GM23338 (cell line): ENCODE measurements around the gene GLTP. TPM values are rescaled to one million over a fixed set of nuclear protein-coding genes. Genes with fewer than 3 reads are reported as not detected.

Source experiments
- ATAC-seq: fragments of 200-7000 bp; cut with Tn5 transposase; 3 replicates; pipeline ENCODE4 v1.9.1; 2020
- DNase-seq: peaks from one replicate; pipeline ENCODE4 v3.0.0-alpha.2; 2015; ENCODE audit warnings: low spot score
- H2AFZ ChIP-seq: fragments of 200-600 bp; sonication (generic); 2 replicates; pipeline ENCODE4 v1.8.0; 2016; ENCODE audit warnings: antibody characterized with exemption, mild to moderate bottlenecking, moderate library complexity
- H3F3A ChIP-seq: fragments of 200-600 bp; sonication (generic); replicated peaks from 2 replicates; pipeline ENCODE4 v1.8.0; 2017; ENCODE audit warnings: antibody characterized with exemption, mixed run types, low read depth
- H3K27ac ChIP-seq: fragments of 200-600 bp; sonication (generic); 2 replicates; pipeline ENCODE4 v1.6.1; 2016; ENCODE audit warnings: low read depth
- H3K27me3 ChIP-seq: fragments of 200-600 bp; sonication (generic); 2 replicates; pipeline ENCODE4 v1.8.0; 2016; ENCODE audit warnings: mild to moderate bottlenecking, mixed run types, moderate library complexity; ENCODE audit not compliant: insufficient read depth
- H3K36me3 ChIP-seq: fragments of 200-600 bp; sonication (generic); 2 replicates; pipeline ENCODE4 v1.8.0; 2016; ENCODE audit warnings: mild to moderate bottlenecking; ENCODE audit not compliant: insufficient read depth
- H3K4me1 ChIP-seq: fragments of 200-600 bp; sonication (generic); 2 replicates; pipeline ENCODE4 v1.8.0; 2016; ENCODE audit warnings: mild to moderate bottlenecking, moderate library complexity; ENCODE audit not compliant: insufficient read depth
- H3K4me2 ChIP-seq: fragments of 200-600 bp; sonication (generic); 2 replicates; pipeline ENCODE4 v1.7.1; 2017; ENCODE audit warnings: mixed run types
- H3K4me3 ChIP-seq: fragments of 200-600 bp; sonication (generic); 2 replicates; pipeline ENCODE4 v1.6.1; 2016; ENCODE audit warnings: mixed run types
- H3K79me2 ChIP-seq: fragments of 200-600 bp; sonication (generic); replicated peaks from 2 replicates; pipeline ENCODE4 v1.8.0; 2017; ENCODE audit warnings: mild to moderate bottlenecking; ENCODE audit not compliant: insufficient read depth
- H3K9me2 ChIP-seq: fragments of 200-600 bp; sonication (generic); 2 replicates; pipeline ENCODE4 v1.8.0; 2017; ENCODE audit not compliant: insufficient read depth
- H4K20me1 ChIP-seq: fragments of 200-600 bp; sonication (generic); replicated peaks from 2 replicates; pipeline ENCODE4 v1.8.0; 2017; ENCODE audit warnings: mild to moderate bottlenecking; ENCODE audit not compliant: insufficient read depth
- H3K27ac Mint-ChIP-seq: 2 replicates; pipeline ENCODE4 v1.8.0; 2020; ENCODE audit warnings: inconsistent platforms, mild to moderate bottlenecking, moderate library complexity, mixed read lengths
- H3K27me3 Mint-ChIP-seq: 3 replicates; pipeline ENCODE4 v1.8.0; 2022; ENCODE audit warnings: low read depth, mild to moderate bottlenecking, moderate library complexity, mixed read lengths, inconsistent platforms; ENCODE audit not compliant: insufficient read depth, poor library complexity
- H3K36me3 Mint-ChIP-seq: 3 replicates; pipeline ENCODE4 v1.8.0; 2021; ENCODE audit warnings: low read depth, mild to moderate bottlenecking, inconsistent platforms, moderate library complexity, mixed read lengths
- H3K4me1 Mint-ChIP-seq: 3 replicates; pipeline ENCODE4 v1.8.0; 2020; ENCODE audit warnings: mild to moderate bottlenecking, inconsistent platforms, mixed read lengths
- H3K4me3 Mint-ChIP-seq: 3 replicates; pipeline ENCODE4 v1.8.0; 2021; ENCODE audit warnings: moderate library complexity, mild to moderate bottlenecking, inconsistent platforms, mixed read lengths
- H3K9me3 Mint-ChIP-seq: 3 replicates; pipeline ENCODE4 v1.8.0; 2020; ENCODE audit warnings: moderate library complexity, mild to moderate bottlenecking, inconsistent platforms, mixed read lengths
- EZH2 ChIP-seq: fragments of 200-600 bp; sonication (generic); IDR thresholded peaks from one replicate; pipeline ENCODE4 v1.8.0; 2017; ENCODE audit warnings: antibody characterized with exemption, mild to moderate bottlenecking, low read depth; ENCODE audit not compliant: unreplicated experiment
- EZH2phosphoT487 ChIP-seq: fragments of 200-600 bp; sonication (generic); IDR thresholded peaks from one replicate; pipeline ENCODE4 v1.8.1; 2018; ENCODE audit warnings: antibody characterized with exemption; ENCODE audit not compliant: unreplicated experiment
- JUNB ChIP-seq: IDR thresholded peaks from one replicate; pipeline ENCODE4 v1.6.1; 2016; ENCODE audit warnings: antibody characterized with exemption; ENCODE audit not compliant: unreplicated experiment
- NANOG ChIP-seq: IDR thresholded peaks from 2 replicates; pipeline ENCODE4 v1.6.1; 2016; ENCODE audit warnings: antibody characterized with exemption, borderline replicate concordance
- POLR2AphosphoS5 ChIP-seq: IDR thresholded peaks from 2 replicates; pipeline ENCODE4 v1.6.1; 2016; ENCODE audit warnings: antibody characterized with exemption, low read depth
- STAT1 ChIP-seq: IDR thresholded peaks from one replicate; pipeline ENCODE4 v1.6.1; 2016; ENCODE audit warnings: antibody characterized with exemption; ENCODE audit not compliant: unreplicated experiment
- ZNF114 ChIP-seq: fragments of 250-450 bp; sonication (Bioruptor Pico); IDR thresholded peaks from 2 replicates; pipeline ENCODE4 v1.5.0; 2020; ENCODE audit warnings: mild to moderate bottlenecking, moderate library complexity
- polyA plus RNA-seq: library from polyadenylated mRNA; unstranded; fragments of >200 nt; fragmentation: Nextera tagmentation; extraction: Ambion mirVana; gene quantifications from 2 replicates; pipeline ENCODE4 v1.2.1, GENCODE V29; 2016
- total RNA-seq: library from RNA; depleted of rRNA; stranded (reverse); fragments of >200 nt; shearing (Covaris generic); gene quantifications from 2 replicates; pipeline ENCODE4 v1.2.3, GENCODE V29; 2014
- TF ChIP-seq, protein P1 (sequence below): IDR thresholded peaks from one replicate; pipeline ENCODE4 v1.6.1; 2018; ENCODE audit warnings: antibody characterized with exemption; ENCODE audit not compliant: unreplicated experiment
- TF ChIP-seq, protein P2 (sequence below), 2 experiments: fragments of 200-600 bp in 1 of 2; sonication (generic) in 1 of 2; conservative IDR thresholded peaks; 2 replicates each; pipeline versions ENCODE4 v1.5.1 to v1.6.1; 2016 to 2017; ENCODE audit warnings: antibody characterized with exemption in 2 of 2, low read depth in 2 of 2, mild to moderate bottlenecking in 2 of 2, moderate library complexity in 1 of 2

GLTP gene
- total and polyA plus RNA-seq, 2 experiments from 2014 or later, result 26.5 to 30.2 TPM

DNA sequence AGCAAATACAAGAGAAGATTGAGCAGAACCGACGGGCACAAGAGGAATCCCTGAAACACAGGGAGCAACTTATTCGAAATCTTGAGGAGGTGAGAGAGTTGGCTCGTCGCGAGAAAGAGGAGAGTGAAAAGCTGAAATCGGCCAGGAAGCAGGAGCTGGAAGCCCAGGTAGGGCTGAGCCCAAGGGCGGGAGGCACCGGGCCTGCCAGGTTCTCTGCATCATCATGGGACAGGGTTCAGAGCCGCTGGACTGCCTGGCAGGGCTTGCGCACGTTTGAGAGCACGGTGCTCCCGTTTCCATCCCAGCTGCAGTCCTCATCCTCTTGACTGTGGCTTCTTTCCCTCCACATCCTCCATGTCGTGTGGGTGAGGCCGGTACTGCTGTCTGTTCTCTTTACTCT lies 34.1 kb upstream of the GLTP start (continued):
- TF ChIP-seq, protein P1, sequence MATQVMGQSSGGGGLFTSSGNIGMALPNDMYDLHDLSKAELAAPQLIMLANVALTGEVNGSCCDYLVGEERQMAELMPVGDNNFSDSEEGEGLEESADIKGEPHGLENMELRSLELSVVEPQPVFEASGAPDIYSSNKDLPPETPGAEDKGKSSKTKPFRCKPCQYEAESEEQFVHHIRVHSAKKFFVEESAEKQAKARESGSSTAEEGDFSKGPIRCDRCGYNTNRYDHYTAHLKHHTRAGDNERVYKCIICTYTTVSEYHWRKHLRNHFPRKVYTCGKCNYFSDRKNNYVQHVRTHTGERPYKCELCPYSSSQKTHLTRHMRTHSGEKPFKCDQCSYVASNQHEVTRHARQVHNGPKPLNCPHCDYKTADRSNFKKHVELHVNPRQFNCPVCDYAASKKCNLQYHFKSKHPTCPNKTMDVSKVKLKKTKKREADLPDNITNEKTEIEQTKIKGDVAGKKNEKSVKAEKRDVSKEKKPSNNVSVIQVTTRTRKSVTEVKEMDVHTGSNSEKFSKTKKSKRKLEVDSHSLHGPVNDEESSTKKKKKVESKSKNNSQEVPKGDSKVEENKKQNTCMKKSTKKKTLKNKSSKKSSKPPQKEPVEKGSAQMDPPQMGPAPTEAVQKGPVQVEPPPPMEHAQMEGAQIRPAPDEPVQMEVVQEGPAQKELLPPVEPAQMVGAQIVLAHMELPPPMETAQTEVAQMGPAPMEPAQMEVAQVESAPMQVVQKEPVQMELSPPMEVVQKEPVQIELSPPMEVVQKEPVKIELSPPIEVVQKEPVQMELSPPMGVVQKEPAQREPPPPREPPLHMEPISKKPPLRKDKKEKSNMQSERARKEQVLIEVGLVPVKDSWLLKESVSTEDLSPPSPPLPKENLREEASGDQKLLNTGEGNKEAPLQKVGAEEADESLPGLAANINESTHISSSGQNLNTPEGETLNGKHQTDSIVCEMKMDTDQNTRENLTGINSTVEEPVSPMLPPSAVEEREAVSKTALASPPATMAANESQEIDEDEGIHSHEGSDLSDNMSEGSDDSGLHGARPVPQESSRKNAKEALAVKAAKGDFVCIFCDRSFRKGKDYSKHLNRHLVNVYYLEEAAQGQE, result no peak
- TF ChIP-seq STAT1 (no peak), EZH2phosphoT487 (no peak), ZNF114 (no peak), JUNB (no peak), EZH2 (no peak), POLR2AphosphoS5 (no peak)

DNA sequence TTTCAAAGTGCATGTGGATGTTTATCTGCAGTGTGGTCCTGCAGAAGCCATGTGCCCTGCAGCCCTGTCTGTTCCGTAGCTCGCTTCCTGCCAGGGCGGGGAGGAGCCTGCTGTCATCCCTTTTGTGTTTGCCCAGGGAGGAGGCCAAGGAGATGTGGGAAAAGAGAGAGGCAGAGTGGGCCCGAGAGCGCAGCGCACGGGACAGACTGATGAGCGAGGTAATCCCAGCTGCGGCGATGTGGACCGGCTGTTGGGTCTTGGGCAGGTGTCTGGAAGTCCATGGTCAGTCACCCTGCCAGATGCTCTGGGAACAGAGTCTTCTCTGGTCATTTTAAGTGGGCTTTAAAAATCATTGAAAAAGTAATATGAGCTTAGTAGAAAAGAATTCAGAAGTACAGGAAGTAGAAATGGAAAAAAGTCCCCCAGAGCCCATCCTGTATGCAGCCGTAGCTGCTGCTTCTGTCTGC lies 32.5 kb upstream of the GLTP start:
- Mint-ChIP-seq H3K9me3 (no peaks in the 10 kb centered on the region), H3K36me3 (peaks cover 44% of the 10 kb centered on the region), H3K27ac (no peak overlapping the region), H3K4me1 (peaks cover 14% of the 10 kb centered on the region), H3K27me3 (peaks cover 14% of the 10 kb centered on the region), H3K4me3 (no peak overlapping the region)
- no peaks in the 10 kb centered on the region for H3K4me1 ChIP-seq
- H3K4me3 ChIP-seq, result no peak overlapping the region
- H3K27me3 ChIP-seq, result peaks cover 16% of the 10 kb centered on the region
- H3K9me2 ChIP-seq, result no peaks in the 10 kb centered on the region
- no peak overlapping the region for H3K4me2 ChIP-seq
- H3K27ac ChIP-seq, result no peak overlapping the region
- DNase-seq, result no peak
- H2AFZ ChIP-seq, result no peak overlapping the region
- H3K79me2 ChIP-seq, result no peaks in the 10 kb centered on the region
- peaks cover 4% of the 10 kb centered on the region for H4K20me1 ChIP-seq
- H3F3A ChIP-seq, result 0 out of 2 replicates have a peak, but pooled peaks cover 8% of the 10 kb centered on the region
- ATAC-seq, result no peak
- H3K36me3 ChIP-seq, result no peaks in the 10 kb centered on the region
- no peak for TF ChIP-seq STAT1
- TF ChIP-seq EZH2phosphoT487, result no peak
- TF ChIP-seq JUNB, result no peak
- TF ChIP-seq, protein P2, sequence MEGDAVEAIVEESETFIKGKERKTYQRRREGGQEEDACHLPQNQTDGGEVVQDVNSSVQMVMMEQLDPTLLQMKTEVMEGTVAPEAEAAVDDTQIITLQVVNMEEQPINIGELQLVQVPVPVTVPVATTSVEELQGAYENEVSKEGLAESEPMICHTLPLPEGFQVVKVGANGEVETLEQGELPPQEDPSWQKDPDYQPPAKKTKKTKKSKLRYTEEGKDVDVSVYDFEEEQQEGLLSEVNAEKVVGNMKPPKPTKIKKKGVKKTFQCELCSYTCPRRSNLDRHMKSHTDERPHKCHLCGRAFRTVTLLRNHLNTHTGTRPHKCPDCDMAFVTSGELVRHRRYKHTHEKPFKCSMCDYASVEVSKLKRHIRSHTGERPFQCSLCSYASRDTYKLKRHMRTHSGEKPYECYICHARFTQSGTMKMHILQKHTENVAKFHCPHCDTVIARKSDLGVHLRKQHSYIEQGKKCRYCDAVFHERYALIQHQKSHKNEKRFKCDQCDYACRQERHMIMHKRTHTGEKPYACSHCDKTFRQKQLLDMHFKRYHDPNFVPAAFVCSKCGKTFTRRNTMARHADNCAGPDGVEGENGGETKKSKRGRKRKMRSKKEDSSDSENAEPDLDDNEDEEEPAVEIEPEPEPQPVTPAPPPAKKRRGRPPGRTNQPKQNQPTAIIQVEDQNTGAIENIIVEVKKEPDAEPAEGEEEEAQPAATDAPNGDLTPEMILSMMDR (conservative IDR thresholded peaks at IDR 0.05; ENCODE audit: low read depth in 2 of 2), result no peak
- TF ChIP-seq POLR2AphosphoS5, result no peak
- TF ChIP-seq NANOG, result no peak
- TF ChIP-seq, protein P1, result no peak
